DOHH2 (cell line): Measurements from ENCODE around the gene C9orf50.

Experiments
- EZH2phosphoT487 ChIP-seq: fragments of 200-600 bp; sonication (generic); IDR thresholded peaks from 2 replicates; pipeline ENCODE4 v1.6.1; 2017; ENCODE audit warnings: borderline replicate concordance, mild to moderate bottlenecking, antibody characterized with exemption, low read length, moderate library complexity, mixed read lengths
- TF ChIP-seq, protein P1 (sequence below): fragments of 200-600 bp; sonication (generic); IDR thresholded peaks from one replicate; pipeline ENCODE4 v1.5.1; 2014; ENCODE audit warnings: antibody characterized with exemption, mild to moderate bottlenecking, low read depth, low read length; ENCODE audit not compliant: poor library complexity, severe bottlenecking

DNA sequence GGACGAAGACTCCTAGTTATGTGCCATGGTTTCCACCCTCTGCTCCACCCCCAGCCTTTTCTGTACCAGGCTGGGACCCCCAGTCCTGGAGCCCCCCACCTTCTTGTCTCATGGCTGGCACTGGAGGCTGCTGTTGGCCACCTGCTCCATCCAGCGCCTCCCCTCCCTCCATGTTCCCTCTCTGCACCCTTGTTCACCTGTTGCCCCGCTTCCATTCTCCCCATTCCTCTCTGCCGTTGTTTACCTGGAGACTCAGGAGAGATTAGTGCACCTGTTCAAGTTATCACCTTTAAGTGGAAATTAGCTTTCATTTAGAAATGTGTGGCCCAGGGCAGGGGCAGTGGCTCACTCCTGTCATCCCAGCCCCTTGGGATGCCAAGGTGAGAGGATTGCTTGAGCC, 12.3 kb upstream of the C9orf50 start:
- no peak for TF ChIP-seq EZH2phosphoT487
- TF ChIP-seq, protein P1, sequence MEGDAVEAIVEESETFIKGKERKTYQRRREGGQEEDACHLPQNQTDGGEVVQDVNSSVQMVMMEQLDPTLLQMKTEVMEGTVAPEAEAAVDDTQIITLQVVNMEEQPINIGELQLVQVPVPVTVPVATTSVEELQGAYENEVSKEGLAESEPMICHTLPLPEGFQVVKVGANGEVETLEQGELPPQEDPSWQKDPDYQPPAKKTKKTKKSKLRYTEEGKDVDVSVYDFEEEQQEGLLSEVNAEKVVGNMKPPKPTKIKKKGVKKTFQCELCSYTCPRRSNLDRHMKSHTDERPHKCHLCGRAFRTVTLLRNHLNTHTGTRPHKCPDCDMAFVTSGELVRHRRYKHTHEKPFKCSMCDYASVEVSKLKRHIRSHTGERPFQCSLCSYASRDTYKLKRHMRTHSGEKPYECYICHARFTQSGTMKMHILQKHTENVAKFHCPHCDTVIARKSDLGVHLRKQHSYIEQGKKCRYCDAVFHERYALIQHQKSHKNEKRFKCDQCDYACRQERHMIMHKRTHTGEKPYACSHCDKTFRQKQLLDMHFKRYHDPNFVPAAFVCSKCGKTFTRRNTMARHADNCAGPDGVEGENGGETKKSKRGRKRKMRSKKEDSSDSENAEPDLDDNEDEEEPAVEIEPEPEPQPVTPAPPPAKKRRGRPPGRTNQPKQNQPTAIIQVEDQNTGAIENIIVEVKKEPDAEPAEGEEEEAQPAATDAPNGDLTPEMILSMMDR: no peak
